Parietal lobe (tissue), 2 donors: ENCODE measurements around the gene KRTAP16-1. TPM values are rescaled to one million over a fixed set of nuclear protein-coding genes. Genes with fewer than 3 reads are reported as not detected.

ENCODE experiments used
- small RNA-seq: library from RNA; depleted of rRNA; stranded (forward); fragments of <200 nt; gene quantifications from one replicate; pipeline ENCODE3, GENCODE V24; 2014; ENCODE audit warnings: low replicate concordance
- total RNA-seq: library from RNA; depleted of rRNA; stranded (reverse); fragments of >200 nt; gene quantifications from one replicate; pipeline ENCODE4 v1.2.3, GENCODE V29; 2014

Gene KRTAP16-1
- not detected for total RNA-seq

GRCh38 chr17:41308918-41309359 lies at the start of gene KRTAP16-1:
Gene KRTAP16-1 (minus strand): TSS chr17:41309309. CDS start chr17:41309253, 56 bp downstream.

GRCh38 chr17:41350381-41350878 lies 41.3 kb upstream of the KRTAP16-1 start, which contains the start of gene KRT33A:
Gene KRT33A (minus strand): TSS chr17:41350828. CDS start chr17:41350767, 61 bp downstream.

GRCh38 chr17:41315204-41315794 lies 6.2 kb upstream of the KRTAP16-1 start, which contains the start of gene KRTAP17-1:
Gene KRTAP17-1 (minus strand): TSS chr17:41315710. CDS start chr17:41315650, 60 bp downstream.

GRCh38 chr17:41301916-41302901 lies 6.9 kb downstream of the KRTAP16-1 start, which contains the start of gene KRTAP29-1:
Gene KRTAP29-1 (minus strand): TSS chr17:41302851. CDS start chr17:41302851, 0 bp downstream.

GRCh38 chr17:41275648-41276190 lies 33.4 kb downstream of the KRTAP16-1 start, which contains the start of gene KRTAP9-7:
Gene KRTAP9-7 (plus strand): TSS chr17:41275698. CDS start chr17:41275698, 0 bp downstream.

GRCh38 chr17:41265078-41265477 lies 44.0 kb downstream of the KRTAP16-1 start, which contains the start of gene KRTAP9-6:
Gene KRTAP9-6 (plus strand): TSS chr17:41265378. CDS start chr17:41265378, 0 bp downstream.

Small RNA genes within 50 kb of the gene (small RNA-seq; reads per million reads assigned to genes)
- not detected for gene KRTAP9-10P

Other genes starting within 250 kb of the KRTAP16-1 start
- gene KRTAP2-3, start 249.2 kb downstream of the KRTAP16-1 start, total RNA-seq: not detected
- gene KRTAP2-4, start 243.4 kb downstream of the KRTAP16-1 start, total RNA-seq: not detected
- not detected for gene KRTAP4-7, start 225.2 kb downstream of the KRTAP16-1 start, total RNA-seq
- not detected for gene KRTAP4-8, start 211.2 kb downstream of the KRTAP16-1 start, total RNA-seq
- gene KRTAP4-16, start 207.1 kb downstream of the KRTAP16-1 start, total RNA-seq: not detected
- not detected for gene KRTAP4-9, start 203.9 kb downstream of the KRTAP16-1 start, total RNA-seq
- gene KRTAP4-11, start 190.9 kb downstream of the KRTAP16-1 start, total RNA-seq: not detected
- not detected for gene KRTAP4-12, start 185.1 kb downstream of the KRTAP16-1 start, total RNA-seq
- not detected for gene KRTAP4-6, start 168.8 kb downstream of the KRTAP16-1 start, total RNA-seq
- not detected for gene KRTAP4-5, start 159.5 kb downstream of the KRTAP16-1 start, total RNA-seq
- gene KRTAP4-4, start 148.6 kb downstream of the KRTAP16-1 start, total RNA-seq: not detected
- gene KRTAP4-3, start 141.1 kb downstream of the KRTAP16-1 start, total RNA-seq: not detected
- gene KRTAP4-2, start 131.1 kb downstream of the KRTAP16-1 start, total RNA-seq: not detected
- not detected for gene KRTAP4-1, start 124.4 kb downstream of the KRTAP16-1 start, total RNA-seq
- not detected for gene KRTAP9-1, start 119.4 kb downstream of the KRTAP16-1 start, total RNA-seq
- not detected for gene KRTAP9-2, start 82.7 kb downstream of the KRTAP16-1 start, total RNA-seq
- not detected for gene KRTAP9-3, start 76.9 kb downstream of the KRTAP16-1 start, total RNA-seq
- gene KRTAP9-8, start 71.3 kb downstream of the KRTAP16-1 start, total RNA-seq: not detected
- gene KRTAP9-4, start 59.6 kb downstream of the KRTAP16-1 start, total RNA-seq: not detected
- gene KRTAP9-9, start 53.9 kb downstream of the KRTAP16-1 start, total RNA-seq: not detected
- gene KRTAP9-6, start 43.9 kb downstream of the KRTAP16-1 start, total RNA-seq: not detected
- gene KRTAP9-7, start 33.6 kb downstream of the KRTAP16-1 start, total RNA-seq: not detected
- not detected for gene KRTAP29-1, start 6.5 kb downstream of the KRTAP16-1 start, total RNA-seq
- gene KRTAP17-1, start 6.4 kb upstream of the KRTAP16-1 start, total RNA-seq: not detected
- not detected for gene KRT33A, start 41.5 kb upstream of the KRTAP16-1 start, total RNA-seq
- gene KRT33B, start 60.5 kb upstream of the KRTAP16-1 start, total RNA-seq: not detected
- gene KRT34, start 73.0 kb upstream of the KRTAP16-1 start, total RNA-seq: 0.94 TPM
- 0.94 TPM for gene KRT31, start 88.3 kb upstream of the KRTAP16-1 start, total RNA-seq
- gene KRT37, start 115.3 kb upstream of the KRTAP16-1 start, total RNA-seq: not detected
- not detected for gene KRT38, start 131.7 kb upstream of the KRTAP16-1 start, total RNA-seq
- gene KRT32, start 158.1 kb upstream of the KRTAP16-1 start, total RNA-seq: not detected
- gene KRT35, start 171.8 kb upstream of the KRTAP16-1 start, total RNA-seq: not detected
- not detected for gene KRT36, start 180.6 kb upstream of the KRTAP16-1 start, total RNA-seq
- gene KRT13, start 196.3 kb upstream of the KRTAP16-1 start, total RNA-seq: not detected
- not detected for gene KRT15, start 209.6 kb upstream of the KRTAP16-1 start, total RNA-seq
- gene KRT19, start 219.0 kb upstream of the KRTAP16-1 start, total RNA-seq: 5.9 TPM